SK-N-SH treated with all-trans-retinoic acid at 6 μM for 48 hours (cell line): ENCODE measurements around the gene PNLDC1.
A peak's percentile ranks its signal among the peaks of the same experiment; 100 is the strongest.

ENCODE experiments used
- ATAC-seq: fragments of 200-7000 bp; cut with Tn5 transposase; 3 replicates; pipeline ENCODE4 v1.9.1; 2020; ENCODE audit warnings: mild to moderate bottlenecking, moderate library complexity
- ARNTL ChIP-seq: fragments of 450-650 bp; formaldehyde crosslinking; IDR thresholded peaks from 2 replicates; pipeline ENCODE4 v1.5.0; 2020; ENCODE audit warnings: low read depth, mild to moderate bottlenecking, moderate library complexity, borderline replicate concordance
- BACH2 ChIP-seq: fragments of 250-450 bp; sonication (Bioruptor Pico); IDR thresholded peaks from 2 replicates; pipeline ENCODE4 v1.9.0; 2021; ENCODE audit warnings: mild to moderate bottlenecking, borderline replicate concordance
- CREB5 ChIP-seq: fragments of 250-450 bp; sonication (Bioruptor Pico); IDR thresholded peaks from 2 replicates; pipeline ENCODE4 v1.5.1; 2020; ENCODE audit warnings: low read depth, mild to moderate bottlenecking, moderate library complexity
- CSDC2 ChIP-seq: fragments of 250-450 bp; sonication (Bioruptor Pico); IDR thresholded peaks from 2 replicates; pipeline ENCODE4 v1.5.0; 2020; ENCODE audit warnings: mild to moderate bottlenecking, moderate library complexity
- CSRNP3 ChIP-seq: fragments of 250-450 bp; sonication (Bioruptor Pico); IDR thresholded peaks from 2 replicates; pipeline ENCODE4 v1.5.1; 2021; ENCODE audit warnings: mild to moderate bottlenecking, moderate library complexity
- ESRRG ChIP-seq: fragments of 250-450 bp; sonication (Bioruptor Pico); IDR thresholded peaks from 2 replicates; pipeline ENCODE4 v1.6.1; 2021; ENCODE audit warnings: mild to moderate bottlenecking
- GLIS3 ChIP-seq: fragments of 250-450 bp; sonication (Bioruptor Pico); IDR thresholded peaks from 2 replicates; pipeline ENCODE4 v1.5.0; 2020; ENCODE audit warnings: mild to moderate bottlenecking, moderate library complexity
- ISL1 ChIP-seq: fragments of 250-450 bp; sonication (Bioruptor Pico); IDR thresholded peaks from 2 replicates; pipeline ENCODE4 v2.1.2; 2022; ENCODE audit warnings: mild to moderate bottlenecking, moderate library complexity
- OSR1 ChIP-seq: fragments of 250-450 bp; sonication (Bioruptor Pico); IDR thresholded peaks from 2 replicates; pipeline ENCODE4 v1.8.0; 2022; ENCODE audit warnings: moderate library complexity, mild to moderate bottlenecking, inconsistent platforms
- POU6F1 ChIP-seq: fragments of 250-450 bp; sonication (Bioruptor Pico); IDR thresholded peaks from 2 replicates; pipeline ENCODE4 v1.8.0; 2021; ENCODE audit warnings: low read depth, mild to moderate bottlenecking, moderate library complexity, borderline replicate concordance
- PPARA ChIP-seq: fragments of 250-450 bp; sonication (Bioruptor Pico); IDR thresholded peaks from 2 replicates; pipeline ENCODE4 v1.5.0; 2020; ENCODE audit warnings: mild to moderate bottlenecking, borderline replicate concordance
- RARB ChIP-seq: fragments of 250-450 bp; sonication (Bioruptor Pico); IDR thresholded peaks from 2 replicates; pipeline ENCODE4 v1.8.0; 2021; ENCODE audit warnings: mild to moderate bottlenecking, moderate library complexity
- SNAI2 ChIP-seq: fragments of 250-450 bp; sonication (Bioruptor Pico); IDR thresholded peaks from 2 replicates; pipeline ENCODE4 v1.5.0; 2020; ENCODE audit warnings: mild to moderate bottlenecking, moderate library complexity
- TCF4 ChIP-seq: fragments of 250-450 bp; sonication (Bioruptor Pico); IDR thresholded peaks from 2 replicates; pipeline ENCODE4 v1.8.0; 2021; ENCODE audit warnings: mild to moderate bottlenecking, moderate library complexity, borderline replicate concordance
- TOX ChIP-seq: fragments of 250-450 bp; sonication (Bioruptor Pico); IDR thresholded peaks from 2 replicates; pipeline ENCODE4 v1.8.0; 2021; ENCODE audit warnings: mild to moderate bottlenecking, moderate library complexity, borderline replicate concordance
- TSHZ2 ChIP-seq: fragments of 250-450 bp; sonication (Bioruptor Pico); IDR thresholded peaks from 2 replicates; pipeline ENCODE4 v1.5.0; 2020; ENCODE audit warnings: mild to moderate bottlenecking, moderate library complexity
- ZC3H10 ChIP-seq: fragments of 250-450 bp; sonication (Bioruptor Pico); IDR thresholded peaks from 2 replicates; pipeline ENCODE4 v1.5.1; 2021; ENCODE audit warnings: mild to moderate bottlenecking, moderate library complexity
- ZFP3 ChIP-seq: fragments of 250-450 bp; sonication (Bioruptor Pico); IDR thresholded peaks from 2 replicates; pipeline ENCODE4 v1.5.0; 2020; ENCODE audit warnings: mild to moderate bottlenecking, moderate library complexity
- ZFP30 ChIP-seq: fragments of 450-650 bp; formaldehyde crosslinking; IDR thresholded peaks from 2 replicates; pipeline ENCODE4 v1.5.0; 2022; ENCODE audit warnings: mild to moderate bottlenecking, moderate library complexity
- ZNF565 ChIP-seq: fragments of 450-650 bp; formaldehyde crosslinking; conservative IDR thresholded peaks from 2 replicates; pipeline ENCODE4 v1.5.0; 2020; ENCODE audit warnings: low read depth, mild to moderate bottlenecking, moderate library complexity
- ZNF70 ChIP-seq: fragments of 450-650 bp; formaldehyde crosslinking; IDR thresholded peaks from 2 replicates; pipeline ENCODE4 v1.5.0; 2020; ENCODE audit warnings: mild to moderate bottlenecking, moderate library complexity

The PNLDC1 gene

GRCh38 chr6:159758031-159759001, 41.8 kb upstream of the PNLDC1 start (continued):
- no peak for TF ChIP-seq SNAI2 (CRISPR knock-in tag)
- no peak for TF ChIP-seq ZFP3 (CRISPR knock-in tag)
- TF ChIP-seq ZFP30 (CRISPR knock-in tag), result no peak
- no peak for TF ChIP-seq OSR1 (CRISPR knock-in tag)
- no peak for TF ChIP-seq POU6F1 (CRISPR knock-in tag)
- TF ChIP-seq PPARA (CRISPR knock-in tag), result no peak
- TF ChIP-seq ZNF565 (CRISPR knock-in tag), result no peak

- no peak for ATAC-seq
- TF ChIP-seq RARB (CRISPR knock-in tag) (no peak), ARNTL (CRISPR knock-in tag) (no peak), OSR1 (CRISPR knock-in tag) (no peak), GLIS3 (no peak), ZC3H10 (CRISPR knock-in tag) (no peak), ISL1 (no peak), TCF4 (no peak), ZFP3 (CRISPR knock-in tag) (no peak), PPARA (CRISPR knock-in tag) (no peak), CREB5 (no peak)
Measured at GRCh38 chr6:159759645-159760044, 40.4 kb upstream of the PNLDC1 start.

GRCh38 chr6:159760602-159761057, 39.4 kb upstream of the PNLDC1 start:
- ATAC-seq, result peak; percentile 13
- TF ChIP-seq ISL1, result no peak
- TF ChIP-seq ZFP3 (CRISPR knock-in tag), result no peak
- TF ChIP-seq SNAI2 (CRISPR knock-in tag), result no peak
- no peak for TF ChIP-seq RARB (CRISPR knock-in tag)
- TF ChIP-seq TOX (CRISPR knock-in tag), result no peak
- no peak for TF ChIP-seq ZC3H10 (CRISPR knock-in tag)
- TF ChIP-seq PPARA (CRISPR knock-in tag), result no peak
- no peak for TF ChIP-seq POU6F1 (CRISPR knock-in tag)
- no peak for TF ChIP-seq ESRRG (CRISPR knock-in tag)
- no peak for TF ChIP-seq ZFP30 (CRISPR knock-in tag)
- TF ChIP-seq ARNTL (CRISPR knock-in tag), result no peak
- no peak for TF ChIP-seq BACH2 (CRISPR knock-in tag)

GRCh38 chr6:159761129-159761872, 38.8 kb upstream of the PNLDC1 start:
- no peak for TF ChIP-seq ZNF70
- TF ChIP-seq SNAI2 (CRISPR knock-in tag), result no peak
- TF ChIP-seq CSRNP3, result no peak
- no peak for TF ChIP-seq ARNTL (CRISPR knock-in tag)
- TF ChIP-seq PPARA (CRISPR knock-in tag), result no peak
- TF ChIP-seq ESRRG (CRISPR knock-in tag), result no peak
- TF ChIP-seq ISL1, result no peak
- TF ChIP-seq CREB5, result no peak
- no peak for TF ChIP-seq TOX (CRISPR knock-in tag)
- TF ChIP-seq RARB (CRISPR knock-in tag), result no peak
- no peak for TF ChIP-seq OSR1 (CRISPR knock-in tag)
- TF ChIP-seq GLIS3, result no peak
- no peak for TF ChIP-seq TSHZ2 (CRISPR knock-in tag)
- TF ChIP-seq CSDC2 (CRISPR knock-in tag), result no peak
- no peak for ATAC-seq
